CD1c-positive myeloid dendritic cell (primary cell): ENCODE data around the gene TFF2.

Source experiments
- DNase-seq: peaks from one replicate; pipeline ENCODE4 v3.0.0-alpha.2; 2016; ENCODE audit errors: extremely low spot score

Gene TFF2

GRCh38 chr21:42384156-42384945 lies 33.6 kb upstream of the TFF2 start:
- no peak for DNase-seq

GRCh38 chr21:42383331-42383730 lies 32.5 kb upstream of the TFF2 start:
- no peak for DNase-seq

- DNase-seq = no peak
These were observed 32.1 kb upstream of the TFF2 start for GRCh38 chr21:42382915-42383314.

- peak; percentile 42 for DNase-seq
These were observed 30.7 kb upstream of the TFF2 start for GRCh38 chr21:42381347-42381984.

- DNase-seq = peak; percentile 17
These were observed 28.8 kb upstream of the TFF2 start for GRCh38 chr21:42379426-42380215.

GRCh38 chr21:42378418-42378817 lies 27.6 kb upstream of the TFF2 start:
- no peak for DNase-seq

- no peak for DNase-seq
These were observed 27.2 kb upstream of the TFF2 start for GRCh38 chr21:42377951-42378340.

GRCh38 chr21:42377211-42377950 lies 26.6 kb upstream of the TFF2 start:
- no peak for DNase-seq

GRCh38 chr21:42376338-42376982 lies 25.7 kb upstream of the TFF2 start:
- no peak for DNase-seq

GRCh38 chr21:42375966-42376337 lies 25.2 kb upstream of the TFF2 start:
- DNase-seq = no peak

- DNase-seq = no peak
These were observed 24.7 kb upstream of the TFF2 start for GRCh38 chr21:42375506-42375905.

- no peak for DNase-seq
These were observed 24.2 kb upstream of the TFF2 start for GRCh38 chr21:42374864-42375499.

GRCh38 chr21:42374457-42374856 lies 23.7 kb upstream of the TFF2 start:
- no peak for DNase-seq

GRCh38 chr21:42373908-42374455 lies 23.2 kb upstream of the TFF2 start:
- DNase-seq = no peak

GRCh38 chr21:42373196-42373907 lies 22.6 kb upstream of the TFF2 start:
- DNase-seq = no peak

GRCh38 chr21:42370894-42371654 lies 20.3 kb upstream of the TFF2 start:
- DNase-seq = no peak

GRCh38 chr21:42369821-42370220 lies 19.0 kb upstream of the TFF2 start:
- no peak for DNase-seq

GRCh38 chr21:42367367-42368165 lies 16.8 kb upstream of the TFF2 start:
- DNase-seq = no peak
